GM19351 (cell line): ENCODE data around the gene FAM120AOS.

Experiments used
- ATAC-seq: cut with Tn5 transposase; IDR thresholded peaks from one replicate; pipeline ENCODE4 v1.9.1; 2021; ENCODE audit warnings: mild to moderate bottlenecking, moderate library complexity; ENCODE audit not compliant: unreplicated experiment

Gene FAM120AOS

DNA sequence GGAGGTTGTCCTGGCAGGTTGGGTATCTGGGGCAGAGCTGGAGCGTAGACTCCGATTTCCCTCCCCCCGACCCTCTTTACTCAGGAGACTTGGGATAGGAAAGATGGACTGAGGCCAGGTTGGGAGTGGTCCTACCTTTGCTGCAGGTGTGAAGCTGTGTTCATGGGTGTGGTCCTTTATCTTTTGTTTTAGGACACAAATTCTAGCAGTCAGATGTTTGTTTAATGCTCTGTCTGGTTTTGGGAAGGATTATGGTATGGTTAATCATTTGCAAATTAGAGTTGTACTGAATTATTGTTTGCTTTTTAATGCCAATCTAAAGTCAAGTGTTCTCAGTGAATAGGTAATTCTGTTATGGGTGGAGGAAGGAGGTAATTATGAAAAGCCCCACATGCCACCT lies 14.1 kb upstream of the FAM120AOS start:
- ATAC-seq, result no peak

DNA sequence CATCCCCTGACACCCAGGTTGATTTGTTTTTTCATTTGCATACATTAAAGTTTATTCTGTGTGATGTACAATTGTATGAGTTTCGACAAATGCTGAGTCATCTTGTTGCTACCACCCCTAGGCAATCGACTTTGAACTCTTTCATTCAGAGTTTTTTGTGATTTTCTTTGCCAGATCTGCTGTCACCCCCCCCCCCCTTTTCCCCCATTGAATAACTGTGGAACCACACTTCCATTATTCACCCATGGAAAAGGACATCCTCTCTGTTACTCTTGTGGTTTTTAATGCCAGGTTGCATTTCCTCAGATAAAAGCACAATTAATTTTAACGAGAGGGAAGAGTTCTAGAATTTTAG lies 13.7 kb upstream of the FAM120AOS start:
- no peak for ATAC-seq

DNA sequence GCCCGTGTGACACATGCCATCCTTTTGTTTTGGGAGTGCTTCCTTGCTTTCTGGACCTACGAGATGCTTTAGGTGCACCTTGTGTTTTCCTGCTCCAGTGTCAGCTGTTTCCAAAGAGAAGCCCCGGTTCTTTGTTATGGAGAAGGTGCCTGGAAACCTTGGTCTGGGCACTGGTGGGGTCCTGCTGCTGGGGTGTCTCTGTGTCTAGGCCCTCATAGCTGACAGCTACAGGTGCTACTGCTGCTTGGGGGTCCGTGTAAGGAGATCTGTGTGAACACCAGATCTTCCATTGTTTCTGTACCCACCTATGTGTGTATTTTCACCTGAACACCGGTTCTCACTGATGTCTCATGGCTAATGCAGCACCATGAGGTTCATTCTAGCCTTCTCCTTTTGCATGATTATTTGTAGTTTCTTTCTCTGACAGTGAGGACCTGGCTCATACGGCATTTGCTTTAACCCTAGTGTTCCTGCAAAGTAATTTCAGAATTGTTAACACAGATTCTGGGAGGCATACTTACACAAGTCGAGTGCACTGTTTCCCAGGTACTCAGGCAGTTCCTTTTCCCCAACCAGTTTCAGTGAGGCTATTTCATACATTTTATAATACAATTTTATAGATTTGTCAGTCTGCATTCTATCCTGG lies 13.2 kb upstream of the FAM120AOS start:
- no peak for ATAC-seq

DNA sequence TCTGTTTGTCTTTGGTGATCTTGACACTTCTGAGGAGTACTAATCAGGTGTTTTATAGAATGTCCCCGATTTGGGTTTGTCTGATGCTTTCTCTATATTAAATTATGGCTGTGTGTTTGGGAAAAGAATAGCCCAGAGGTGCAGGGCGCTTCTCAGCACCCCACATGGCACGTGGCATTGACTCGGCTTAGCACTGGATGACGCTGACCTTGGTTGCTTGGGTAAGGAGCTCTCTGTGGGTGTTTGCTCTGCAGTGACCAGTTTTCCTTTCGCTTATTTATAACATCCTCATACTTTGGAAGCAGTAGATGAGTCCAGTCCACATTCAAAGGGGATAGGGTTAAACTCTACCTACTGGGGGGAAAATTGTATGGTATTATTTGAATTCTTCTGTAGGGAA lies 12.5 kb upstream of the FAM120AOS start:
- ATAC-seq, result no peak

DNA sequence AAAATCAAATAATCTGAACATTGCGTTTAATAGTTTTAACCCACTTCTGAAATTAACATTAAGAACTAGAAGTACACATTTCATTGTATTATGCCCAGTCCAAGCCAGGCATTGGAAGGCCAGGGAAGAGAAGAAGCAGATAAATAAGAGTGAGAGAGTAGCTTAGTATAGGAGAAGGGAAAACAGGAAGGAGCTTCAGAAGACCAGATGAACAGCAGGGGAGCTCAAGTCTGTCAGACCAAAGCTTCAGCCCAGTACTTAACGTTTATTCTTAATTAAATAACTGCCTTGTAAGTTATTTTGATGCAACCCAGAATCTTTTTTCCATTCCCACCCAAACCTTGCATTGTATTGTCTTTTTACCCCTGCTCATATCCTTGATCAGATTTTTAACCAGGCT lies 11.5 kb upstream of the FAM120AOS start:
- ATAC-seq, result no peak

DNA sequence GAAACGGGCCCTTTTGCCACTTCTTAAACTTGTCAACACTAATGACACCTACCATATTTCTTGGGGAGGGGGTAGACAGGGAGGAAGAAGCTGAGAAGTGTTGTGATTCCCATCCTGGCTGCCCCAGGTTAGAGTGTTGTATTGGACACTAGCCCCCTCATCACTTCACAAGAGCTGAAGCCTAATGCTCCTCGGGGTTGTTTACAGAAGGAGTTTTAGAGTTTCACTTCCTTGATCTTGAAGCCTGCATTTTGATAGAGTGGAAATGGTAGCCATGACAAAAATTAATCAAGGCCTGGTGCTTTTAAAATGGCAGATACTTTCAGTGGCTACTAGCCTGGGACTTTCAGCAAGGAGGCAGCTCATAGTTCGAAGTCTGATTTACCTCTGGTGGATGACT lies 11.0 kb upstream of the FAM120AOS start:
- ATAC-seq, result no peak

DNA sequence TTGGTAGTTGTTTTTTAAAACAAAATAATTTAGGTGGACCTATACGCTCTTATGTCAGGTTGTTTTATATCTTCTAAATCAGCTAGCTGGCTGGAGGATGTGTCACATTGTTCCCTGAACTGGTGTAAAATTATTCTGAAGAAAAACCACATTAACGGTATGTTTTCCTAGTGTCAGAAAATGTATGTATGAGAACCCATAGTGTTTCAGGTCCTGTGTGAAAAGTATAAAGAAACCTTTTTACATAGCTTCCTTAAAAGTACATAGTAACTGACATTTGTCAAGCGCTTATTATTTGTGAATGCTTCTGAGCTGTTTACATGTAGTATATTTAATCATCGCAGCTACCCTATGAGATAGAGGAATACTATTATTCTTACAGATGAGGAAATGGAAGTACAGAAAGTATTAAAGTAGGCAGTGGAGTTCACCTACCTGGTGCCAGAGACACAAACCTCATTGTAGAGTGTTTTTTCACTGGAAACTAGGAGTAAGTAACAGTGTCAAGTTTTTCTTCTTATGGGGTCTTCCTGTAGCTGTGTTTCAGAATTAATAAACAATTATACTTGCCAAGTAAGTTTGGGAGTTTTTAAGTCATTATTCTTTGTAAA lies 10.4 kb upstream of the FAM120AOS start:
- ATAC-seq, result no peak

DNA sequence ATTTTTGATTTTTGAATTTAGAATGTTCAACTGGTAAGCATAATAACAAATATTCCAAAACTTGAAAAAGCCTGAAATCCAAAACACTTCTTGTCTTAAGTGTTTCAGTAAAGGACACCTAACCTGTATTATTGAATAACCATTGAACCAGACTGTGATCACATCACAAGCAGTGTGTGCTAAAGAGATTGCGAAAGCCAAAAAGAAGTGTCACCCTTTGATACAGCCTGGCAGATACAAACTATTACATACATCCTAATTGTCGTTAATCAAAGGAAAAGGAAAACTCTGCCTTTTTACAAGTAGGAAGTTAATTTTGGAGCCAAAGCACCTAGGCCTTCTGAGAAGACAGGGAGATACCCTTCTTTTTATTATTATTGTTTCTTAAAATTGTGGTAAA lies 8.4 kb upstream of the FAM120AOS start:
- ATAC-seq, result no peak

DNA sequence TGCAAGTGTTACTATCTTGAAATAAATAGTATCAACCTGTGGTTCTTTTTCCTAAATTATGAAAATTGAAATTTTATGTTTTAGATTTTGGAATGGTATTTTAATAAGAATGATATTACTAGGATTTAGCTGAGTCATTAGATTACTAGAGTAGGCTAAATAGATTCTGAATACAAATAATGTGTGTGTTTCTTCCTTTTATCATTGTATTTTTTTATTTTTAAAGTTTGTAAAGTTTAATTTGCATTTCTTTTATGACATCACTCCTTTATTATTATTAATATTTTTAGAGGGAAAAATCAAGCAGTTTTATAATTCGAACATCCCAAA lies 8.0 kb upstream of the FAM120AOS start:
- ATAC-seq, result no peak

DNA sequence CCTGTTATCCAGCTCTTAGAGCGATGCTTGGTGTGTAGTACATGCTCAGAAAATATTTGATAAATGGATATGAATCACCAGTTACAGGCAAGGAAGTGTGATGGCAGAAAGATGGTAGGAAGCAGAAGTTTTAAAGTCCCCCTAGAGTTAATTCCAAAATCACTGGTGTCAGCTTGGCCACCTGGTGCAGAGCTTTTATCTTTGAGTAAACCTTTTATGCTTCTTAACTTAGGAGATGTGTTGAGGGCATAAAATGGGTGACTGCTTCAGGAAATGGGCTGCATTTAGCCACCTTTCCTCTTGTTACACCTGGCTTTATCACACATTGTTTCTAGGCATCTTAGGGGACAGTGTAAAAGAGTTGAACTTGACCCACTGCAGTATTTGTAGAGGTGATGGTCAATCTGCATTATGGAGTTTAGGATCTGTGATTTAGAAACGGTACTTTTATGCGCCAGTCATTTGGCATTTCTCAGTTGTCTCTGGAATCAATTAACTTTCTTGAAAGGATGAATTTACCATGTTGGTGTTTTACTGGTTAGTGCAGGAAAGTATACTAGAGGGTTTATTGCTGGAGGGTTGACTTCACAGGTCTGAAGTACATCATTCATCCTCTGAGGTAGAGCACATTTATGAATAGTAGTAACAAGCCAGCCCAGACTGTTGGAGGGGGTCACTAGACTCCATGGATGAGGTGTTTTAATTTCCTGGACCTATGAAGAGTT lies 7.5 kb upstream of the FAM120AOS start:
- no peak for ATAC-seq

DNA sequence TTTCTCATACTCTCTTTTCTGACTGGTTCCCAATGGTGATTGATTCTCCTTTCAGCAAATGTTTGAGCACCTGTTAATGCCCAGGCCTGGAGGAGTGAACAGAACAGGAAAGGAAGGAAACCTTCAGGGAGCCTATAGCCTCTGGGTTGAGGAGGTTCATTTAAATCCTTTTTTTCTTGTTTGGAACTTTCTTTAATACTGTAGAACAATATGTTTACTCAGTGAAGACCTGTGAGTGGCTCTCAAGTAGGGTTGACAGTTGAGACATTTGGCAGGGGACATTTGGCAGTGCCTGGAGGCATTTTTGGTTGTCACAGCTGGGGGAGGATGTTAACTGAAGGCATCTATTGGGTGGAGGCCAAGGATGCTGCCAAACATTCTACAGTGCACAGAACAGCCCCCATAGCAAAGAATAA lies 6.1 kb upstream of the FAM120AOS start:
- no peak for ATAC-seq

DNA sequence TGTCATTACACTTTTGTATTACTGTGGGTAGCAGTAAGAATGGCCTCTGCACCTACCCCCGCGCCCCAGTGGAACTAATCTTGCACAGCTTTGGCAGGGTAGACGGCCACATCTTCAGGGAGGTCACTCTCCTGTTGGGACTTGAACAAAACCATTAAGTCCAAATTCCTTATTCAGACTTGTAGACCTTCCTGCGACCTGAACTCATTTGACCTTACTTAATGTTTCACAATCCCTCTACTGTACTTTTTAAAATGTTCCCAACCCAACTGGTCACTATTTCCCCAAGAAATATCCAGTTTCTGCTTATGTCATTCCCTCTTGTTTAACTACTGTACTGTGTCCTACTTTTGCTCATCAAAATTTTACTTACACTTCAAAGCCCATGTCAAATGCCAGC lies 5.3 kb upstream of the FAM120AOS start:
- ATAC-seq, result no peak

DNA sequence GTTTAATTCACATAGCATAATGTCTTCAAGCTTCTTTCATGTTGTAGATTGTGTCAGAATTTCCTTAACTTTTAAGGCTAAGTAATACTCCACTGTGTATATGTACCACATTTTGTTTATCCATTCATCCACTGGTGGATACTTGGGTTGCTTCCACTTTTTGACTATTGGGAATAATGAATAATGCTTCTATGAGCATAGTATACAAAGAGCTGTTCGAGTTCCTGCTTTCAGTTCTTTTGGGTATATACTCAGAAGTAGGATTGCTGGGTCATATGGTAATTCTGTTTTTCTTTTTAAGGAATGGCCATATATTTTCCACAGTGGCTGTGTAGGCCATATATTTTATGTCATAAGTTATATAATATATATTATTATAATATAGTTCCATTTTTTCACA lies 3.6 kb upstream of the FAM120AOS start:
- no peak for ATAC-seq

DNA sequence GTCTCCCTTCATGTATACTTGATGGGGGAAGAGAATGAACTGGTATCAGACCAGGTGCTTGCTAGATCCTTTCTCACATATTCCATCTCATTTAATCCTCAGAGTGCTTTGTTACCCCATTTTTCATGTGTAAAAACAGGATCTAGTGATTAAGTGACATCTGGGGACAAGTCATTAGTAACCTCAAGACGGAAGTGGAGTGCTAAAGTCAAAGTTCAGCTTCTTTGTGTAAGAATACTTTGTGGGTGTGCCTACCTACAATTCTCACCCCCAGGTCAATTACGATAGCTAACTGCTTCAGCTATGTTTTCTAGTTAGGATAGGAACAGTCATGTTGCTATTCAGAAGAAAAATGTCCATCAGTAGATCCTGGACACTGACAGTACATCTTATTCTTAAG lies 3.1 kb upstream of the FAM120AOS start:
- no peak for ATAC-seq

DNA sequence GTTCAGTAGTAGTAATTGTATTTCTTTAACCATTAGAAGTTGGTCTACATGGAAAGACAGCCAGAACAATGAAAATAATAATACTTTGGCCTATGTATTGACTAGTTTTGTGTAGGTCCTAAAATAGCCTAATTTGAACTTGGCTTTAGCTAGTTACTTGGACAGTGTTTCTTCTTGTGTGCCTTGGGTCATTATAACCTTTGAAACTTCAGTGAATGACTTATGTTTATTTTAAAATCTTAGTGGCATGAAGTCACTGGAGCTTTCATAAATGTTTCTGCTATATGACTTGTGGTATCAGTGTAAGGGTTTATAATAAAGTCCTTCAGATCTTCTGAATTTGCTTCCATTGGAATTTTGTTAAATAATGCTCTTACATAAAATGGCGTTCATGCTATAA lies 2.6 kb upstream of the FAM120AOS start:
- ATAC-seq, result no peak

DNA sequence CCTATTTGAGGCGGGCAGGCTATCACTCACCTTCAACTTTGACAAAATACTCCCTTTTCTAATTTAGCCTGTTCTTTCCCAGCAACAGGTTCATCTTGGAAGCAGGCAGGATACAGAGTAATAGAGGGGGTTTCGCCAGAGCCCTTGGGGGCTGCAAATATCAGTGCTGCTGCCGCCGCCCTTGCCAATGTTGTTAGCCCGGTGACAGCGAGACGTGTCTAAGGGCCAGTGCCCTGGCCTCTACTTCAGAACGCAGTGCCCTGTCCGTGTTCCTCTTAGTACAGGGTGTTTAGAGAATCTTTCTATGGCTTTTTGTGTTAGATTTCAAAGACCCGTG lies 703 bp downstream of the FAM120AOS start:
- ATAC-seq, result no peak

DNA sequence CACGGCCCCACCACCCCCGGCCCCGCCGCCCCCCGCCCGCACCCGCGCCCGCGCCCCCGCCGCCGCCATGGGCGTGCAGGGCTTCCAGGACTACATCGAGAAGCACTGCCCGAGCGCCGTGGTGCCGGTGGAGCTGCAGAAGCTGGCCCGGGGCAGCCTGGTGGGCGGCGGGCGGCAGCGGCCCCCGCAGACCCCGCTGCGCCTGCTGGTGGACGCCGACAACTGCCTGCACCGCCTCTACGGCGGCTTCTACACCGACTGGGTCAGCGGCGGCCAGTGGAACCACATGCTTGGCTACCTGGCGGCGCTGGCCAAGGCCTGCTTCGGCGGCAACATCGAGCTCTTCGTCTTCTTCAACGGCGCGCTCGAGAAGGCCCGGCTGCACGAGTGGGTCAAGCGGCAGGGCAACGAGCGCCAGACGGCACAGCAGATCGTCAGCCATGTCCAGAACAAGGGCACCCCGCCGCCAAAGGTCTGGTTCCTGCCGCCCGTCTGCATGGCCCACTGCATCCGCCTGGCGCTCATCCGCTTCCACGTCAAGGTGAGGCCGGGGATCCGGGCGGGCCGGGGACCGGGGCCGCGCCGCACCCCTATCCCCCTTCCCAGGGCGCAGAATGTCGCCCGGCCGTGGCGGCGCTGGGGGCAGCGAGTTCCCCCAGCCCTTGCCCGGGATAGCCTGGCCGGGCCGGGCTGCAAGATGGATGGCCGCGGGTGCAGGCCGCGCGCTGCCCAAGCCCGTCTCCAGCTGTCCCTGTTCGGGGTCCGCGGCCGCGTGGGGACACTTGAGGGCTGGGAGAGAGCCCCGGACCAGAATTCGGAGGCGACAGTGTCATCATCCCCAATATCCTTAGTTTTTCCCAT lies 1.3 kb downstream of the FAM120AOS start:
- peak; percentile 14 for ATAC-seq

DNA sequence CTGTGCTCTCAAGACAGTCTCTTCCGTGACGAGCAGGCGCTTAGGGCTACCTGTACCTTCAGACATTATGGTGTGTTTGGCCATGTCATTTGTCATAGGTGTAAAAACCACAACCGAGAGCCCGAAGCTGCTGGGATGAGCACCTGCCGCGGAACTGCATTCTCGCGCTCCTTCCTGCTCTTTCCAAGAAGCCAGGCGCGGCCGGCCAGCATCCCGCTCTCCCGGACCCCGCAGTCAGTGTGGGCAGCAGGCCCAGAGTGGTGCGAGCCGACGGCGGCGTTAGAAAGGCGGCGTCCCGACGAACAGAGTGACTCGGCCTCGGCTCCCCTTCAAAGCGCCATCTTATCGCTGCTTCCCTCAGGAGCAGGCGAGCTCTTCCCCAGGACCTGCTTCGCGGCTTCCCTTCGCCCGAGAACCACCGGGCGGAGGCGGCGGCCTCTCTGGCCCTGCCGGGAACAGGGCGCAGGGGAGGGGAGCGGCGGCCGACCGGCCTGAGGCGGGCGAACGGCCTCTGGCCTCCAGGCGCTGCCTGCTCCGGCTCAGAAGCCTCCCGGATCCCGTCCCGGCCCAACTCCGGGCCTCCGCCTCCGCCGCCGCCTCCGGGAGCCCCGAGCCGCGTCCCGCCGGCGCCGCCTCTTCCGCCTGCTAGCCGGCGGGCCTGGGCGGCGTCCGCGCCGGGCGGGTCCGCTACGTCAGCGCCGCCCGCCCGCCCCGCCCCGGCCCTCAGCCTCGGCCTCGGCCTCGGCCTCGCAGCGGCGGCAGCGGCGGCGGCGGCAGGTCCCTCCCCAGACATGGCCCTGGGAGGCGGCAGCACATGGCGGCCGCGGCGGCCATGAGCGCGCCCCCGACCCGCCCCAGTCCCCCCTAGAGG lies 2.2 kb downstream of the FAM120AOS start, which contains the start of gene FAM120A:
FAM120A (plus strand) TSS at position 741 of the 871 bp plus-strand sequence. CDS start 231 bp downstream, outside the sequence.
- peak; percentile 50 for ATAC-seq

DNA sequence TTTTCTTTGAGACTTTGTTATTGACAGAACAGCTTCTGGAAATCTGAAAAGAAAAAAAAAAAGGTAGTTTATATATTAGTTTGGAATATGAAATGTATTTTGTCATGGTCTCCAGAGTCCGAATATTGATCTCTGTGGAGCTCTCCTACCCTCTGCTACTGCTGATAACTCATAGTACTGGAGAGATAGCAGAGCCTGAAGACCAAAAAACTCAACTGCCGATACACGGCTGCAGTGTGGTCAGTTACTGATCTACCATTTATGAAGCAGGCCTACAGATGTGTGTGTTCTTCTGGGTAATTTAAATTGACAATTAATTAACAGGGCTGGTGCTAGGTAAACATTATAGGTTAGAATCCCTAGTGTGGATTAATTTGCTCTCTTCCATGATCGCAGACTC lies 5.7 kb downstream of the FAM120AOS start:
- ATAC-seq, result no peak

DNA sequence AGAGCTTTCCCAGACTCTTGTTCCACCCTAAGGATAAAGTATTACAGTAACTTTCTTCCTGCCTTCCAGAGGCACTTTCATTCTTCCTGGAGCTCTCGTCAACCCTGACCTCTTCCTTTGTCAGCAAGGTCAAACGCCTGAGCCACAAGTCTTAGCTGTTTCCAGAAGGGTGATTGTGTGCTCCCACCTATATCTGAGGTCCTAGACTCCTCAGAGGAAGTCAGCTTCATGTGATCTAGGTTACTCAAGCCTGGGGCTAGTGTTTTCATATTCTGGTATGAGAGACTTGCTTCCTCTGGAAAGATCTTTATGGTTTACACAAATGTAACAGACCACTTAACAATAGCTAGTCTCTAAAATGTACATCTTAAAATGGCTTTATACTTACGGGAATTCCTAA lies 7.3 kb downstream of the FAM120AOS start:
- ATAC-seq, result no peak
